Stimulated activated CD8-positive, alpha-beta memory T cell treated with anti-CD3 and anti-CD28 coated beads, Interleukin-4, amount 100 ng/mL, for 24 hours (primary cell): ENCODE data around the gene IQSEC1.

Source experiments
- DNase-seq: peaks from one replicate; pipeline ENCODE4 v3.0.0-alpha.2; 2020; ENCODE audit warnings: low read depth

The IQSEC1 gene

GRCh38 chr3:13028010-13028821 lies 45.0 kb downstream of the IQSEC1 start:
- no peak for DNase-seq

DNA sequence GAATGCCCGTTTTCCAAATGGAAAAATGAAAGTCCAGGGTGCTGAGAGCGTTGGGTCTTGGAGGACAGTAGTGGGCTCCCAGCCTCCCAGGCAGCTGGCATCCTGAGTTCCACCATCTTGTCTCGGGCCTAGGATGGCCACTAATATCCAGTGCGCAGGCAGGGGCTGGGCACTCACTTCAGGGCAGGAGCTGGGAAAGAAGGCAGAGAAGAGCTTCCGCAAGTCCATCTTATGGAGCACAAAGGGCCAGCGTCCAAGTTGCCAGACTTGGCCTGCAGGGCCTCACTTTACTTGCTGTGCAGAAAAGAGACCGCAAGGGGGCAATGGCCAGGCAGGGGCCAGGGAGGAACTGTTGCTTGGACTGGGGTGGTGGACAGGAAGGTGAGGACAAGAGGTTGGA lies 46.1 kb downstream of the IQSEC1 start:
- no peak for DNase-seq

GRCh38 chr3:13026534-13026933 lies 46.7 kb downstream of the IQSEC1 start:
- DNase-seq: no peak

GRCh38 chr3:13025778-13026518 lies 47.3 kb downstream of the IQSEC1 start:
- DNase-seq: no peak

- no peak for DNase-seq
Observed at GRCh38 chr3:13025090-13025489, 48.1 kb downstream of the IQSEC1 start.

DNA sequence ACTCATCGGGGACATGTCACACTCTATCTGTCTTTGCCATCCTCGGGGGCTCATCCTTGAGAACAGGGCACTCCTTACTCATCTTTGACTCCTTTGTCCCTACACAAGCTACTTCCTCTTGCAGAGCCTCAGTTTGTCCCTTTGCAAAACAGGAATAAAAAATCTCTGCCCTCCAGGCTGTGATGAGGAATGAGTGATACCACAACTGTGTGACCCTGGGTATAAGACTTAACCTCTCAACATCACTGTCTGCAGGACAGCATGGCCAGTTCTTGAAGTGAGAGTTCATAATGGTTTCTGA lies 48.5 kb downstream of the IQSEC1 start:
- DNase-seq: no peak

DNA sequence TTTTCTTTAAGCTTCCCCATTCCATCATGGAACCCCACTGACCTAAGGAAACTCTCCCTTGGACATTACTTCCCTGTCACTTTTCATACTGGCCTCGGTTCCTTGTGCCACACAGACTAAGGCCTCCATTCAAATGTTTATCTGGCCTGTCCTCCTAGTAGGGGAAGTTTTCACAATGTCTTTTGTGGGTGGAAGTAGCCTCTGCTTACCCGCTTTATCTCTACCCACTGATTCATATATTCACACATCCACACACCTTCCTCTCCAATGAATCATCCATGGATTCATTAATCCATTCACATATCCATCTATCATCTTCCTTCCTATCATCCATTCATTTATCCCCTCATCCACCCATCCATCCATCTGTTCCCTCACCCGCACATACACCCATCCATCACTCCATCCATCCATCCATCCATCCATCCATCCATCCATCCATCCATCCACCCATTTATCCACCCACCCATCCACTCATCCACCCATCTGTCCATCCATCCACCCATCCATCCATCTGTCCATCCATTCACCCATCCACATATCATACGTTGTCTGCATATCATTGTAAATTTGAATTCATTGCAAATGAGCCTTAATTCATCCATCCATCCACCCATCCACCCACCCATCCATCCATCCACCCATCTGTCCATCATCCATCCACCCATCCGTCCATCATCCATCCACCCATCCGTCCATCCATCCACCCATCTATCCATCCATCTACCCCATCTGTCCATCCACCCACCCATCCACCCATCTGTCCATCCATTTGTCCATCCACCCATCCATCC lies 49.1 kb downstream of the IQSEC1 start:
- DNase-seq: no peak

DNA sequence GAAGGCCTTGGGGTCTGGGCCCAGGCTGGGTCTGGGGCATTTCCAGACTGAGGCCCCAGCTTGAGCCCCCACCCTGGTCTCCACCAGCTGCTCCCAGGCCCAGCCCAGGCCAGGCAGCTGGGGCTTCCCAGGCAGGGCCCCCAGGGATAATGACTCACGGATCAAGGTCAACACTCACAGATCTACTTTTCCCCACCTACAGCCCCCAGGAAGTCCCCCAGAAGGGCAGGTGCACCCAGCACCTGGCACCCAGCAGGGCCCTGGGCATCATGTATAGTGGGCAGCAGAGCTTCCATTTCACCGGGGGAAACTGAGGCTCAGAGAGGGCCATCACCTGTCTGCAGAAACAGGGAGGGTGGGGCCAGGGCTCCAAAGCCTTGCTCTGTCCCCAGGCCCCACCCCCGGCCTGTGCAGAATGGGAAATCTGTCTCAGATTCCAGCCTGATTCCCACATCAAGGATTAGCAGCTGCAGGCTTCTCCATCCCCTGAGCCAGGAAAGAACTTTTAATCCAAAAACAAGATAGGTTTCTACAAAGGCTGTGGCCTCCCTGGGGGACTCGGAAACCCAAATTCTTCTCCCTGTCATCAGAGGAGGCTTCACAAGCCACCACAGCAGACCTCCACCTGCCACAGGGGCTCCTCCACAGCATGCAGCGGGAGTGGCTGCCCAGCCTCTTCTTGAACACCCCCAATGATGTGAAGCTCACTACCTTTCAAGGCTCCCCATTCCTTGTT lies 49.8 kb downstream of the IQSEC1 start:
- no peak for DNase-seq

GRCh38 chr3:13022348-13023234 lies 50.6 kb downstream of the IQSEC1 start:
- no peak for DNase-seq

- no peak for DNase-seq
Observed at GRCh38 chr3:13021141-13022114, 51.8 kb downstream of the IQSEC1 start.

GRCh38 chr3:13020159-13020750 lies 53.0 kb downstream of the IQSEC1 start:
- DNase-seq: no peak

DNA sequence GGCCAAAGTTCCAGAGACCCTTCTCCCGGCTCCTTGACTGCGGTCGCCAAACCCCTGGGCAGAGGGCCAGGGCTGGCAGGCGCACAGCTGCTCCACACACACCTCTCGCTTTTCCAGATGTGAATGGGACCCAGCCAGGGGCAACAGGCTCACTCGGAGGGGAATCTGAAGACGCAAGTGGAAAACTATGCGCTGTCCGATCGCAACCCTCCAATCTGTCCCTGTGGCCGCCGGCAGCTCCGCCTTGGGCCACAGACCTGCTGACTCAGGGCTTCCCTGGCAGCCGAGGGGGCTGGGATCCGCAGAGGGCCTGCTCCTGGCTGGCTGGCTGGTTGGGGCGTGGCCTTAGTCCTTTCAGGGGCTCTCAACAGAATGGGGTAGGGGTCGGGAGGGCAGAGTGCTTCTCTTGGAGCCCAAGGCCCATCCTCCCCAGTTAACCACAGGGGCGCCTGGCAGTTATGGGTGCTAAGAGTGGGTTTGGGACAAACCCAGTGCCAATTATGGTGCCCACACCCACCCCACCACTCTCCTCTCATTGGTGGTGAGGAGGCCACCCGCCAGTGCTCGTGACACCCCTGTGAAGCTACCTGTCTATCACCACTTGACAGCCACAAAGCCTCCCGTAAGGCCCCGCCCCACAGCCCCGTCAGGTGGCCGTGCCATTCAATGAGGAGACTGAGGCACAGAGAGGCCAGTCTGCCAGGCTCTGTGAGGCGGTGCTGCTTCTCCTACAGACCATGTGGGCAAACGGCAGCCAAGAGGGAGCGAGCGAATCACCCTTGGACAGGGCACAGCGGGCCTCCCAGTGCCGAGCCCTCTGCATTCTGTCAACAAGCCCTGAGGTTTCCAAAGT lies 53.8 kb downstream of the IQSEC1 start:
- DNase-seq: no peak

- no peak for DNase-seq
Observed at GRCh38 chr3:13018561-13019242, 54.5 kb downstream of the IQSEC1 start.

- no peak for DNase-seq
Observed at GRCh38 chr3:13018043-13018451, 55.2 kb downstream of the IQSEC1 start.

- no peak for DNase-seq
Observed at GRCh38 chr3:13017361-13018042, 55.7 kb downstream of the IQSEC1 start.

- DNase-seq: no peak
Observed at GRCh38 chr3:13016721-13017255, 56.4 kb downstream of the IQSEC1 start.

GRCh38 chr3:13016083-13016720 lies 57.0 kb downstream of the IQSEC1 start:
- no peak for DNase-seq
